ENCODE measurements around the gene LDB2. TPM values are rescaled to one million over a fixed set of nuclear protein-coding genes. Genes with fewer than 3 reads are reported as not detected.

The LDB2 gene
- total RNA-seq, 2 experiments from 2014 or later = not detected

DNA sequence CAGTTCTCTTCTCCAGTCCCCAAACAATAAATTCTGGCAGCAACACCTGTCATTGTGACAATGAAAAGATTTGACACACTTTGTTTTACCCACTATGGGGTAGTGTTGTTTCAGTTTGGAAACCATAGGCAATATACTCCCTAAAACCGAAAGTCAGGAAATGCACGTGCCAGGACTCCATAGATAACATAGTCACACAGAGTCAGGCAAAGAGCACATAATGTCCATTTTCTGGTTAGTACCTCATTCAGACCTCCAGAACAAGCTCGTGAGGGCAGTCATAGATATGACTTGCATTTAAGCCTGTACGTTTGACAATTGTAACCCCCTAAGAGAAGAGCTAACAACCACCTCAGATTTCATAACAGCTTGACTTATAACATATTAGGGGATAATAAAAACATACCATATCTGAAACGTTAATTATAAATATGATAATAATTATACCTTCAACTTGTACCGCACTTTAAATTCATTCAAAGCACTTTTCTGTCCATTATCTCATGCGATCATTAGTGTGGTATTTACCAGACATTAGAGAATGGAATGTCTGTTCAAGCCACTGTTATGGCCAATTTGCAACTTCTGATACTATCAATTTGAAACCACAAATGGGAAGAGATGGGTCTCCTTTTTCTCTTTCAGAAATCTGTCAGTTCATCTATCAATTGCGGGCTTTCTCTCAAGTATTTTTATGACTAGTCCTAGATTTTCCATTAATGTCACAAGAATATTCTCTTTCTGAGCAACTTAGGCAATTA is 147.4 kb downstream of the LDB2 start:
- Mint-ChIP-seq H3K4me3 (no peak overlapping the region), H3K4me1 (ENCODE audit: low read depth) (no peaks in the 10 kb centered on the region), H3K36me3 (no peaks in the 10 kb centered on the region), H3K9me3 (no peaks in the 10 kb centered on the region), H3K27me3 (no peaks in the 10 kb centered on the region), H3K27ac (no peak overlapping the region)
- intact Hi-C loops (cut with micrococcal nuclease) = no loop called here
- ChIA-PET POLR2A (no interaction called here), CTCF (no interaction called here)
- DNase-seq = no peak

DNA sequence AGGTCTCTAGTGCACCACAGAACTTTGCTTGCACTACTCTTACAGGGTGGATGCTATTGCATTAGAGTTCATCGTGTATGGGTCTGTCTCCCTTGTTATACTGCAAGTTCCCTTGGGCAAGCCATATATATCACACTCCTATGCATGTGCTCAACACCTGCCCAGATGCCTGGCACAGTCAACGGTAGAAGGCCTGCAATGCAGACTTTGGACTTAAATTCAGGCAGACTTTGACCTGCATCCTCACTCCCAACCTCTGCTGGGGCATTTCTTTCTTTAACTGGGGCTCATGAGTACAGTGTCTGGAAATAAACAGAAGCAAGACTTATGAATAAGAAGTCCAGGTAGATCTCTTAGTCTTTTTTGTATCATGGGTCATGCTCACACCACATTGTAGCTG is 148.2 kb downstream of the LDB2 start:
- H3K9me3 Mint-ChIP-seq = no peaks in the 10 kb centered on the region
- ChIA-PET POLR2A (no interaction called here), CTCF (no interaction called here)
- H3K27ac Mint-ChIP-seq = no peak overlapping the region
- DNase-seq = no peak
- no peaks in the 10 kb centered on the region for H3K27me3 Mint-ChIP-seq
- no peaks in the 10 kb centered on the region for H3K4me1 Mint-ChIP-seq (ENCODE audit: low read depth)
- H3K4me3 Mint-ChIP-seq = no peak overlapping the region
- intact Hi-C loops (cut with micrococcal nuclease) = no loop called here
- H3K36me3 Mint-ChIP-seq = no peaks in the 10 kb centered on the region

DNA sequence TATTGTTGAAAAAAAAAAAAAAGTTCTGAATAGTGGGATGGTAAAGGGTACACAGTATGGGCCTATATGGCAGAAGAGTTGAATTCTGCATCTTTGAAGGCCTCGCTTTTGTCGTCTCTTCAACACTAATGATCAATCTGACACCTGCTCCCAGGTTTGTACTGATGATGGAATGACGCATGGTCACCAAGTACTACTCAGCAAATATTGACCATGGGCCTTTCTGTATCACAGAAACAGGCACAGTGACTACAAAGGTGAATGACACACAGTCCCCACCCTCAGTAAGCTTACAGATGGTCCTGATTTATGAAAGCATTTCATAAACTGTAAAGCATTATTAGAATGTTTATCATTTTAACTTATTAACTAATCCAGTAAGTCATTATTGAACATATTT is 152.6 kb downstream of the LDB2 start:
- peaks cover 2% of the 10 kb centered on the region for H3K9me3 Mint-ChIP-seq
- intact Hi-C loops (cut with micrococcal nuclease) = no loop called here
- H3K4me3 Mint-ChIP-seq = no peak overlapping the region
- ChIA-PET CTCF (no interaction called here), POLR2A (no interaction called here)
- no peak for DNase-seq
- H3K27ac Mint-ChIP-seq = no peak overlapping the region
- H3K4me1 Mint-ChIP-seq (ENCODE audit: low read depth) = no peaks in the 10 kb centered on the region
- no peaks in the 10 kb centered on the region for H3K27me3 Mint-ChIP-seq
- no peaks in the 10 kb centered on the region for H3K36me3 Mint-ChIP-seq

DNA sequence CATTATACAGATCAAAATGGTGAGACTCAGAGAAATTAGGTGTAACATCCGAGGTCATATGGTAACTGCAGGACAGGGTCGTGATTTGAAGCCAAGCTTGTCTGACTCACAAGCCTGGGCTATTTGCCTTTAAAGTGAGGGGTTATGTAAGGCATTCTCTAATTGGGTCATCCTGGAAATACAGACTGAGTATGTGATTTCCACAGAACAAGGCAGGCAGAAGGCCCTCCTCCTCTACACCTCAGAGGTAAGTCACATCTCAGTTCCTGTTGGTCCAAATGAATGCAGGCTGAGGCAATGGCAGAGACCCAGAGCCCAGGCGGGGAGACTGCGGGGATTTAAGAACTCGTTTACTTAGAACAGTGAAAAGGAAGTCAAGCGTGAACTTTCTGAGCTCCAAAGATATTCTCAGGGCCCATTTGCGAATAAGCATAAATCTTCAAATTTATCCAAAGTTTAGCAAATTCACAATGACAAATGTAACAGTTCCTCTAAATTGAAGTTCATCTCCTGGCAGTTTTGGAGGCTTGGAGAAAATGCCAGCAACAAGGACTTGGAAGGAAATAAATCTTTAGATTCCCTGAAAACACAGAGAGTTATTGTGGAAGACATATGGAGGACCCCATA is 153.3 kb downstream of the LDB2 start:
- CTCF ChIA-PET = interaction anchor here (0.6 kb wide), 1 partner anchor 727 kb away, joined by 3 read pairs; no protein-coding TSS in a partner anchor
- no peak for DNase-seq
- Mint-ChIP-seq H3K27me3 (no peaks in the 10 kb centered on the region), H3K4me3 (no peak overlapping the region), H3K27ac (no peak overlapping the region), H3K4me1 (ENCODE audit: low read depth) (no peaks in the 10 kb centered on the region), H3K9me3 (peaks cover 2% of the 10 kb centered on the region), H3K36me3 (no peaks in the 10 kb centered on the region)
- intact Hi-C loops (cut with micrococcal nuclease) = no loop called here
- POLR2A ChIA-PET = no interaction called here

DNA sequence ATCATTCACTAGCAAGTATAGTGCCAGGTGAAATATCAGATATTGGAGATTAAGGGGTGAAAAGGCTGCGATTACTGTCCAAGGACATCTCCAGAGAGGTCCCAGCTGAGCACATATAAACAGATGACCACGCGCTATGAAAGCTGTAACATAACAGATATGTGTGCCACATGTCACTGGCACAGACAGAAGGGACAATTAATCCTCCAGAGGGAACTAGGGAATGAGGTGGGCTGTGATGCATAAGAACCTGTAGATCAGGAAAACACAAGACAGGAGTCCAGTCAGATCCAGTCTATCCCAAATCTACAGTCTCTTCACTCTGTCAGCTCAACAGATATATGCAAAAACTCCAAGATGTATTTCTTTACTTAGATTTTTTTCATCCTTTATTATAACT is 157.2 kb downstream of the LDB2 start:
- ChIA-PET POLR2A (no interaction called here), CTCF (no interaction called here)
- intact Hi-C loops (cut with micrococcal nuclease) = no loop called here
- Mint-ChIP-seq H3K4me3 (no peak overlapping the region), H3K36me3 (no peaks in the 10 kb centered on the region), H3K27ac (no peak overlapping the region), H3K4me1 (ENCODE audit: low read depth) (no peaks in the 10 kb centered on the region), H3K9me3 (peaks cover 3% of the 10 kb centered on the region), H3K27me3 (no peaks in the 10 kb centered on the region)
- no peak for DNase-seq

DNA sequence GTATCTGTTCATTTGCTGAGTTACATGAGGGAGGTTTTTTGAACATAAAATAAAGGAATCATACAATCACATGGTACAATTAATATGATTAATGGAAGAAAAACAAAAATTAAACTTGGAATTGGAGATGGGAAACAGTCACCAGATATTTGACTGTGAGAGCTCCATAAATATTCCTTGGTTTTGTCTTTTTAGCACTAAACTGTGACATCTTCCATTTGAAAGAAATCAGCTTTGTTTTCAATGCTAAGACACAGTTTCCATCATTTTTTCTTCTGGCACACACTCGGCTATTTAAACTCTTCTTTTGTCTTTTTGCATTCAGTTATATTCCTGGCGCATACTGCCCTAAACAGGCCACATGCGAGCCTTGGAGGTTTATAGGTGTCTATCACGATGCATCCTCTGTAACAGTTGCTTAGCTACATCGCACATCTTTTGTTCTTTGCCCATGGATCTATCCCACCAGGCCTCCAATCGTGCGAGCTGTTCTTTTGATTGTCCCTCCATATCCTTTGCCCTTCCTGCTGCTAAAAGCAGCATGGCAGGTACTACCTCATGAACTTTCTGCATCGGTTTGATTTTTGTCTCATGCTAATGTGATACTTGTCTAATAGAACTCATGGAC is 158.3 kb downstream of the LDB2 start:
- no peak overlapping the region for H3K4me3 Mint-ChIP-seq
- peaks cover 6% of the 10 kb centered on the region for H3K9me3 Mint-ChIP-seq
- no peaks in the 10 kb centered on the region for H3K36me3 Mint-ChIP-seq
- H3K4me1 Mint-ChIP-seq (ENCODE audit: low read depth) = no peaks in the 10 kb centered on the region
- no peaks in the 10 kb centered on the region for H3K27me3 Mint-ChIP-seq
- ChIA-PET POLR2A (no interaction called here), CTCF (no interaction called here)
- no peak overlapping the region for H3K27ac Mint-ChIP-seq
- DNase-seq = no peak
- intact Hi-C loops (cut with micrococcal nuclease) = no loop called here

DNA sequence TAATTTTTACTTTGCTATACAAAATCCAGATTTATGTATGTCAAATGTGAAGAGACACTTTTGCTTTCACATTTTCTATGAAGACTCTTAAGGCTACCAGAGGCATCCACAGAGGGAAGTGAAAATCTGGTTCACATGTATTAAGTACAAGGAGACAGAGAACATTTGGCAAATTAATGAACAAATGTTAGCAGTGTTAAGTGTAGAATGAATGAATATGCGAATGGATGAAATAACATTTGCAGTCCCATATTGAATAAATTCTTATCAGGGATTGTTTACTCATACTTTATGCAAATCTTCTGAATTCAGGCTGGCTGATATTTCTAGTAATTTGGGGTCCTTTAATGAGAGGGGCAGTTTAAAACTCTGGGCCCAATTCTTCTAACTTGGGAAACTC is 159.9 kb downstream of the LDB2 start:
- Mint-ChIP-seq H3K4me3 (no peak overlapping the region), H3K27me3 (no peaks in the 10 kb centered on the region), H3K4me1 (ENCODE audit: low read depth) (no peaks in the 10 kb centered on the region), H3K9me3 (peaks cover 6% of the 10 kb centered on the region), H3K27ac (no peak overlapping the region), H3K36me3 (no peaks in the 10 kb centered on the region)
- ChIA-PET POLR2A (no interaction called here), CTCF (no interaction called here)
- DNase-seq = no peak
- intact Hi-C loops (cut with micrococcal nuclease) = no loop called here

DNA sequence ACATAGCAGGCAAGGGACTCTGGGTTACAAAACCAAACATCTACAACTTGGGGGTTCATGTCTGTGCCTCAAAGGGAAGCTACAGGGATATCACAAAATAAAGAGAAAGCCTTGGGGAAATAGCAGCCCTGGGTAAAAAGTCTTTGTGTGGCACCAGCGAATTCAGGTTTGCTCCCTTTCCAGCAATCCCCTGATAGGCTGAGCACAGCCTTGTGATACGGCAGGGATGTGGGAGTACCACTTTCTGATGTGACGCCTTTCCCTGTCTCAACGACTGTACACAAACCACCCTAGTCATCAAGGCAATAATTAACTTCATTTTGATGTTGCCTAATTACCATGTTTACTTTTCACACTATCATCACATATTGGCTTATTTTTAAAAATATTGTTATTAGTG is 164.9 kb downstream of the LDB2 start:
- H3K27ac Mint-ChIP-seq = no peak overlapping the region
- no peaks in the 10 kb centered on the region for H3K27me3 Mint-ChIP-seq
- H3K4me1 Mint-ChIP-seq (ENCODE audit: low read depth) = no peaks in the 10 kb centered on the region
- no peak overlapping the region for H3K4me3 Mint-ChIP-seq
- no peak for DNase-seq
- POLR2A ChIA-PET = no interaction called here
- peaks cover 4% of the 10 kb centered on the region for H3K9me3 Mint-ChIP-seq
- intact Hi-C loops (cut with micrococcal nuclease) = no loop called here
- CTCF ChIA-PET = no interaction called here
- H3K36me3 Mint-ChIP-seq = no peaks in the 10 kb centered on the region

DNA sequence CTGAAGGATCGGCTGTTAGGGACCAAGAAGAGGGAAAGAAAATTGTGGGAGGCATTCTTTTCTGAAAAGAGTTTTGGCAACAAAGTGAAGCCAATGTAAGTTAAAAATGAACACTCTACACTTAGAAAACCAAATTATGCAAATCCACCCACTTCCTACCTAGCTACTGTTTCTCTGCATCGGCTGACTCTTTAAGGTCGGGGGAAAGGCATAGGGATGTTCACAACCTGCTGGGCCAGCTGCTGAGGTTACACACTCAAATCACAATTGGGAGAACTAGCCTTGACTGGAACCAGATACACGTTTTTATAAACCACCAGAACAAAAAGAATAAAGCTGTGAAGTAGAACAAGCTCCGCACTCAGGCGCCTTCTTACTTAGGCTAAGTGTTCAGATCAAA is 165.7 kb downstream of the LDB2 start:
- CTCF ChIA-PET = no interaction called here
- Mint-ChIP-seq H3K4me1 (ENCODE audit: low read depth) (no peaks in the 10 kb centered on the region), H3K27me3 (no peaks in the 10 kb centered on the region), H3K36me3 (no peaks in the 10 kb centered on the region), H3K27ac (no peak overlapping the region), H3K4me3 (no peak overlapping the region), H3K9me3 (peaks cover 4% of the 10 kb centered on the region)
- POLR2A ChIA-PET = no interaction called here
- no peak for DNase-seq
- intact Hi-C loops (cut with micrococcal nuclease) = no loop called here

DNA sequence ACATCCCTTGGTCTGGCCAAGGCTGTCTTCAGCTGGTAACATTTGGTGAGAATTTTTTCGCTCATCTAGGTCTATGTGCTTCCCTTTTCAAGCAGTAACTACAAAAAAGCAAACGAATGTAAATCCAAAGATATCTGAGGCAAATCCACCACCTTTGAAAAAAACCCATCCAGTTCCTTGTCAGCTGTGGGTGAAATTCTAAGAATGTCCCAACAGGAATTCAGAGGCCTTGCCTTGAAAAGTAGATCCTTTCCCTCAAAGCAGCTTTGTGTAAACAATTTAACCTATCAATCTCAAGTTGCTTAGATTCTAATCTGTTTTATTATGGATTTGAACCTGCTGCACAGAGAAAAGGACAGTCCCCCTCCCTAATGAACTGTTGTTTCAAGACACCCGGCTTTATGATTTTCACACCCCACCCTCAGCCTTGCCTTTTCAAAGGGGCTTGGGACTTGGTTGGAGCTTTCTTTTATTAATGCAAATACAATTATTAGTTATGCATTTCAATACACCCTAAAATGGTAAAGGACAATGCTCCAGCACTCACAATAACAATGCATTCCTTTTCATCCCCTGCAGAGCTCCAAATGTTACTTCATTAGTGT is 166.6 kb downstream of the LDB2 start:
- DNase-seq = no peak
- no peak overlapping the region for H3K27ac Mint-ChIP-seq
- no peaks in the 10 kb centered on the region for H3K36me3 Mint-ChIP-seq
- H3K4me3 Mint-ChIP-seq = no peak overlapping the region
- H3K27me3 Mint-ChIP-seq = no peaks in the 10 kb centered on the region
- no peaks in the 10 kb centered on the region for H3K4me1 Mint-ChIP-seq (ENCODE audit: low read depth)
- CTCF ChIA-PET = no interaction called here
- POLR2A ChIA-PET = no interaction called here
- intact Hi-C loops (cut with micrococcal nuclease) = no loop called here
- H3K9me3 Mint-ChIP-seq = peaks cover 4% of the 10 kb centered on the region

DNA sequence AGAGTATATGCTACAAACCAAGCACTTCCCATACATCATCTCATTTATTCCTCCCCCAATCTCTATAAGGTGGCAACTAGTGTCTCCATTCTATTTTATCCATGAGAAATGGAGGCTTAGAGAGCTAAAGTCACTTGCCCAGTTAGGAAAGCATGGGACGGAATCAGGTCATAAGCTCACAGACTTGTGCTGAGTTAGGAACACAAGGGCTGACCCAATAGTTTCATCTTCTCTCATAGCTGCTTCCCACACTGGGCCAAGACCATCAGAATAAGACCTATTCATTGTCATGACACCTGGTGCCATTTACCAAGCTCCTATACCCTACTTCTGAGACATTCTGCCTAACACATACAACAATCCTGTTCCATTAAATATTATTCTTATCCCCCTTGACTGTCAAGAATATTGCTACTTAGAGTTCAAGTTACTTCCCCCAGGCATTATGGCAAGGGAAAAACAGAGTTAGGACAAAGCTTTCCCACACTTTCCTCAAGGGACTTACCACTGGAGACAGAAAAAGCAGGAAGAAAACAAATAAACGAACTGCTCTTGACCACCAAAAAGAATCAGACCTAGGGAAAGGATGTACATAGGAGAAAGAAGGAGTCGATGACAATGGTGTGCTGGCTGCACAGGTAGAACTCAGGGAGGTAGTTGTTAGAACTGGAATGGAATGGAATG is 167.8 kb downstream of the LDB2 start:
- H3K27ac Mint-ChIP-seq = no peak overlapping the region
- peaks cover under 1% of the 10 kb centered on the region for H3K9me3 Mint-ChIP-seq
- no peak for DNase-seq
- POLR2A ChIA-PET = no interaction called here
- no peak overlapping the region for H3K4me3 Mint-ChIP-seq
- no peaks in the 10 kb centered on the region for H3K4me1 Mint-ChIP-seq (ENCODE audit: low read depth)
- no peaks in the 10 kb centered on the region for H3K36me3 Mint-ChIP-seq
- H3K27me3 Mint-ChIP-seq = no peaks in the 10 kb centered on the region
- CTCF ChIA-PET = no interaction called here
- intact Hi-C loops (cut with micrococcal nuclease) = no loop called here

DNA sequence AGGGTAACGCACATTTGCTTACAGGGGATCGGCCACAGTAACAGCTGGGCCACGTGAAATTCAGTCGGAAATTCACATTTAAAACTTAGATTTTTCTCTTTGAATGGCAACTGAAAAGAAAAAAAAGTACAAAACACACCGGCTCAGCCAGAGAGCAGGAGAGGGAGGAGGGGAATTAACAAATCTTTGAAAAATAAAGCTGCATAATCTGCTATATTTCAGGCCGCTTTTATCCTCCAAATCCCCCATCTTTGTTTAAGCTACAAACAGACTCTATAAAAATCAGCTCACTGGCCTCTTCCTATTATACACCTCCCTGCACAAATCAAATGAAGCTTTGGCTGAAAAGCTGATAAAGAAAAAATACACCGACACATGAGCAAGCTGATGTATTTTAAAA is 169.1 kb downstream of the LDB2 start:
- ChIA-PET CTCF (interaction anchor here (0.8 kb wide), 1 partner anchor 10 kb away, joined by 3 read pairs; no protein-coding TSS in a partner anchor), POLR2A (no interaction called here)
- Mint-ChIP-seq H3K36me3 (no peaks in the 10 kb centered on the region), H3K9me3 (peaks cover 6% of the 10 kb centered on the region), H3K27ac (no peak overlapping the region), H3K4me3 (no peak overlapping the region), H3K27me3 (no peaks in the 10 kb centered on the region), H3K4me1 (ENCODE audit: low read depth) (no peaks in the 10 kb centered on the region)
- intact Hi-C loops (cut with micrococcal nuclease) = no loop called here
- DNase-seq = no peak

All from activated CD4-positive, alpha-beta memory T cell treated with anti-CD3 and anti-CD28 coated beads for 36 hours (primary cell).